ENCODE results near the gene NHLH1. TPM values are rescaled to one million over a fixed set of nuclear protein-coding genes. Genes with fewer than 3 reads are reported as not detected.

The NHLH1 gene
- total and polyA plus RNA-seq, 2 donors (not counting 3 experiments of a cell fraction or from before 2014, with no cell fraction given), result 0.46 TPM

DNA sequence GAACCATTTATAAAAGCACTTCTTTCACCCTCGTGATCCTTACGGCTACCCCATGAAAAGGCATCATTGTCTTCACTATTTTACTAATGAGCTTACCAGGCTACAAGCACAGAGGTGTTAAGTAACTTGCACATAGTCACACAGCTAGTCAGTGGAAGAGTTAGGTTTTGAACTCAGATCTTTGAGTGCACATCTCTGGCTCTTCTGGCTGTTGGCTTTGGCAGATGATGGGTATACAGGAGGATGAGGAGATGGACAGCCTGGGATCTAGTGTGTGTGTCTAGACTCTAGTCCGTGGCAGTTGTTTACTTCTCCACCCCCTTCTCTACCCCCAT, 45.1 kb downstream of the NHLH1 start:
- Histone ChIP-seq H3K4me3 (replicated peaks in 1 of 3; ENCODE audit: insufficient read depth in 1 of 3, low read depth in 1 of 3, low read length in 3 of 3) (no peak overlapping the region), H3K9me1 (replicated peaks; ENCODE audit: control insufficient read depth, extremely low read depth, insufficient read depth, low read length) (no peaks in the 10 kb centered on the region), H3K4me2 (ENCODE audit: insufficient read depth, low read length) (no peak overlapping the region), H3K9ac (replicated peaks; ENCODE audit: extremely low read depth, insufficient read depth, low read length) (no peak overlapping the region), H3K27me3 (ENCODE audit: control insufficient read depth in 2 of 2, insufficient read depth in 2 of 2, low read length in 2 of 2) (peaks cover 49 to 56% of the 10 kb centered on the region in 2 experiments), H3K36me3 (ENCODE audit: control insufficient read depth in 2 of 2, extremely low read depth in 1 of 2, insufficient read depth in 2 of 2, low read length in 2 of 2) (no peaks in the 10 kb centered on the region), H3K27ac (ENCODE audit: insufficient read depth, low read depth, low read length) (no peak overlapping the region), H3K79me2 (ENCODE audit: control insufficient read depth, insufficient read depth, low read length) (no peaks in the 10 kb centered on the region), H3K9me3 (replicated peaks; ENCODE audit: control insufficient read depth, insufficient read depth, low read length) (no peaks in the 10 kb centered on the region), H3K4me1 (ENCODE audit: control insufficient read depth, extremely low read depth, insufficient read depth, low read length) (no peaks in the 10 kb centered on the region), H4K20me1 (replicated peaks; ENCODE audit: control insufficient read depth, extremely low read depth, insufficient read depth, low read length) (no peaks in the 10 kb centered on the region), H2AFZ (ENCODE audit: low read depth, low read length) (no peak overlapping the region)
- POLR2A ChIA-PET, result no interaction called here
- BruUV-seq (replicated peaks), result no TSS peak
- TF ChIP-seq, protein P1, sequence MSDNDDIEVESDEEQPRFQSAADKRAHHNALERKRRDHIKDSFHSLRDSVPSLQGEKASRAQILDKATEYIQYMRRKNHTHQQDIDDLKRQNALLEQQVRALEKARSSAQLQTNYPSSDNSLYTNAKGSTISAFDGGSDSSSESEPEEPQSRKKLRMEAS (IDR thresholded peaks at IDR 0.05; ENCODE audit: insufficient read depth, insufficient read length), result no peak
- no peak for FAIRE-seq
- intact Hi-C loops (cut with micrococcal nuclease), result no loop called here
- dilution Hi-C loops (cut with MboI; ENCODE audit: extremely low pct_ligation_motif_present, low sequenced_read_pairs), result no loop called here
- DNase-seq (ENCODE audit: low read depth, low spot score), result no peak
- CTCF ChIA-PET, result interaction anchor here (1.0 kb wide), 2 partner anchors 9 to 36 kb away, joined by 3 read pairs; no protein-coding TSS in a partner anchor

DNA sequence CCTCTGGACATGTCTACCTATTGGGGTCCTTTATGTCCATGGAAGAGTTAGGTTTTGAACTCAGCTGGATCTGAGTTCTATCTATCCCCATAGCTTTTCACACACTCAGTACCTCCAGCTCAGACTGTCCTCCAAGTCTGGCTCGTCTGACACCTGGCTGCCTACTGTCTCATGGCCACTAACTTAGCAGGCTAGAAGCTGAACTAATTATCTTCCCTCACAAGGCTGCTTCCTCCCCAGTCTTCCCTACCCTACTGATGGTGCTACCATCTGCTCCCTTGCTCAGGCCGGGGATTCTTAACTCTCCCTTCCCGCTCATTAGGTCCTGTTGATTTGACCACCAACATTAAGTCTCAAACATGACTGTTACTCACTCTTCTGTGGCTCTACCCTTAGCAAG, 46.8 kb downstream of the NHLH1 start:
- CTCF ChIA-PET, result interaction anchor here (1.0 kb wide), 2 partner anchors 37 to 60 kb away, joined by 3 to 4 read pairs; no protein-coding TSS in a partner anchor
- H2AFZ ChIP-seq (ENCODE audit: low read depth, low read length), result no peak overlapping the region
- no peaks in the 10 kb centered on the region for H4K20me1 ChIP-seq (replicated peaks; ENCODE audit: control insufficient read depth, extremely low read depth, insufficient read depth, low read length)
- no peak for TF ChIP-seq FOS (IDR thresholded peaks at IDR 0.05; ENCODE audit: borderline replicate concordance, insufficient read depth, low read length)
- no peak for TF ChIP-seq POLR2AphosphoS5 (IDR thresholded peaks at IDR 0.05; ENCODE audit: insufficient read depth, low read depth, low read length)
- TF ChIP-seq GATA2 (IDR thresholded peaks at IDR 0.05; ENCODE audit: insufficient read depth, insufficient read length, low read depth, low read length), result no peak
- no peak for TF ChIP-seq JUN (IDR thresholded peaks at IDR 0.05; ENCODE audit: borderline replicate concordance, insufficient read depth, insufficient read length, low read depth)
- TF ChIP-seq MYC (IDR thresholded peaks at IDR 0.05; ENCODE audit: low read depth, low read length), result no peak
- TF ChIP-seq POLR2A (IDR thresholded peaks at IDR 0.05; ENCODE audit: low read depth, low read length), result no peak
- TF ChIP-seq, protein P1 (IDR thresholded peaks at IDR 0.05; ENCODE audit: insufficient read depth, insufficient read length), result no peak
- TF ChIP-seq EZH2 (IDR thresholded peaks at IDR 0.05; ENCODE audit: borderline replicate concordance, low read depth, low read length, severe bottlenecking), result no peak
- TF ChIP-seq, protein P2, sequence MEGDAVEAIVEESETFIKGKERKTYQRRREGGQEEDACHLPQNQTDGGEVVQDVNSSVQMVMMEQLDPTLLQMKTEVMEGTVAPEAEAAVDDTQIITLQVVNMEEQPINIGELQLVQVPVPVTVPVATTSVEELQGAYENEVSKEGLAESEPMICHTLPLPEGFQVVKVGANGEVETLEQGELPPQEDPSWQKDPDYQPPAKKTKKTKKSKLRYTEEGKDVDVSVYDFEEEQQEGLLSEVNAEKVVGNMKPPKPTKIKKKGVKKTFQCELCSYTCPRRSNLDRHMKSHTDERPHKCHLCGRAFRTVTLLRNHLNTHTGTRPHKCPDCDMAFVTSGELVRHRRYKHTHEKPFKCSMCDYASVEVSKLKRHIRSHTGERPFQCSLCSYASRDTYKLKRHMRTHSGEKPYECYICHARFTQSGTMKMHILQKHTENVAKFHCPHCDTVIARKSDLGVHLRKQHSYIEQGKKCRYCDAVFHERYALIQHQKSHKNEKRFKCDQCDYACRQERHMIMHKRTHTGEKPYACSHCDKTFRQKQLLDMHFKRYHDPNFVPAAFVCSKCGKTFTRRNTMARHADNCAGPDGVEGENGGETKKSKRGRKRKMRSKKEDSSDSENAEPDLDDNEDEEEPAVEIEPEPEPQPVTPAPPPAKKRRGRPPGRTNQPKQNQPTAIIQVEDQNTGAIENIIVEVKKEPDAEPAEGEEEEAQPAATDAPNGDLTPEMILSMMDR (IDR thresholded peaks at IDR 0.05; ENCODE audit: extremely low read depth in 1 of 2, insufficient read depth in 1 of 2, low read depth in 1 of 2, low read length in 2 of 2), result no peak
- no peak overlapping the region for H3K4me3 ChIP-seq (replicated peaks in 1 of 3; ENCODE audit: insufficient read depth in 1 of 3, low read depth in 1 of 3, low read length in 3 of 3)
- no peak overlapping the region for H3K9ac ChIP-seq (replicated peaks; ENCODE audit: extremely low read depth, insufficient read depth, low read length)
- H3K4me2 ChIP-seq (ENCODE audit: insufficient read depth, low read length), result no peak overlapping the region
- no peak overlapping the region for H3K27ac ChIP-seq (ENCODE audit: insufficient read depth, low read depth, low read length)
- no peaks in the 10 kb centered on the region for H3K9me1 ChIP-seq (replicated peaks; ENCODE audit: control insufficient read depth, extremely low read depth, insufficient read depth, low read length)
- BruUV-seq (replicated peaks), result no TSS peak
- dilution Hi-C loops (cut with MboI; ENCODE audit: extremely low pct_ligation_motif_present, low sequenced_read_pairs), result no loop called here
- POLR2A ChIA-PET, result no interaction called here
- no peaks in the 10 kb centered on the region for H3K9me3 ChIP-seq (replicated peaks; ENCODE audit: control insufficient read depth, insufficient read depth, low read length)
- FAIRE-seq (no peak), DNase-seq (ENCODE audit: low read depth, low spot score) (no peak)
- intact Hi-C loops (cut with micrococcal nuclease), result no loop called here
- H3K79me2 ChIP-seq (ENCODE audit: control insufficient read depth, insufficient read depth, low read length), result no peaks in the 10 kb centered on the region
- H3K27me3 ChIP-seq (ENCODE audit: control insufficient read depth in 2 of 2, insufficient read depth in 2 of 2, low read length in 2 of 2), result peaks cover 39 to 47% of the 10 kb centered on the region in 2 experiments
- H3K36me3 ChIP-seq (ENCODE audit: control insufficient read depth in 2 of 2, extremely low read depth in 1 of 2, insufficient read depth in 2 of 2, low read length in 2 of 2), result no peaks in the 10 kb centered on the region
- H3K4me1 ChIP-seq (ENCODE audit: control insufficient read depth, extremely low read depth, insufficient read depth, low read length), result no peaks in the 10 kb centered on the region

All from endothelial cell of umbilical vein (primary cell).